Hepatocyte (in vitro differentiated cells): ENCODE measurements around the gene MRPL20.

Source experiments
- CTCF ChIP-seq: fragments of 200-600 bp; sonication (generic); IDR thresholded peaks from 2 replicates; pipeline ENCODE4 v1.5.1; 2016; ENCODE audit warnings: antibody characterized with exemption, mild to moderate bottlenecking; ENCODE audit not compliant: poor library complexity
- EZH2 ChIP-seq: fragments of 200-600 bp; sonication (generic); IDR thresholded peaks from 2 replicates; pipeline ENCODE4 v1.6.1; 2016; ENCODE audit warnings: antibody characterized with exemption, mild to moderate bottlenecking, borderline replicate concordance
- EZH2phosphoT487 ChIP-seq: fragments of 200-600 bp; sonication (generic); IDR thresholded peaks from one replicate; pipeline ENCODE4 v1.6.1; 2018; ENCODE audit warnings: antibody characterized with exemption, mild to moderate bottlenecking, low read depth, moderate library complexity; ENCODE audit not compliant: unreplicated experiment, severe bottlenecking

GRCh38 chr1:1373051-1373814 is 33.9 kb downstream of the MRPL20 start:
- TF ChIP-seq CTCF (no peak), EZH2phosphoT487 (no peak), EZH2 (no peak)
